Vagina (tissue), 2 donors: Measurements from ENCODE around the gene FANCC.

Source experiments
- CTCF ChIP-seq, 3 experiments: fragments of 450-650 bp in 2 of 3; fragments of 200-600 bp in 1 of 3; sonication (generic) in 1 of 3; IDR thresholded peaks; one replicate each; pipeline ENCODE4 v1.5.1; 2017 to 2019; ENCODE audit warnings: antibody characterized with exemption in 3 of 3, mild to moderate bottlenecking in 2 of 3, moderate library complexity in 2 of 3
- POLR2AphosphoS5 ChIP-seq, 2 donors: sonication (generic); formaldehyde crosslinking; IDR thresholded peaks; one replicate each; pipeline ENCODE4 v1.9.0; 2017; ENCODE audit warnings: antibody characterized with exemption in 2 of 2, mild to moderate bottlenecking in 2 of 2, low read depth in 1 of 2; ENCODE audit not compliant: insufficient read depth in 1 of 2

DNA sequence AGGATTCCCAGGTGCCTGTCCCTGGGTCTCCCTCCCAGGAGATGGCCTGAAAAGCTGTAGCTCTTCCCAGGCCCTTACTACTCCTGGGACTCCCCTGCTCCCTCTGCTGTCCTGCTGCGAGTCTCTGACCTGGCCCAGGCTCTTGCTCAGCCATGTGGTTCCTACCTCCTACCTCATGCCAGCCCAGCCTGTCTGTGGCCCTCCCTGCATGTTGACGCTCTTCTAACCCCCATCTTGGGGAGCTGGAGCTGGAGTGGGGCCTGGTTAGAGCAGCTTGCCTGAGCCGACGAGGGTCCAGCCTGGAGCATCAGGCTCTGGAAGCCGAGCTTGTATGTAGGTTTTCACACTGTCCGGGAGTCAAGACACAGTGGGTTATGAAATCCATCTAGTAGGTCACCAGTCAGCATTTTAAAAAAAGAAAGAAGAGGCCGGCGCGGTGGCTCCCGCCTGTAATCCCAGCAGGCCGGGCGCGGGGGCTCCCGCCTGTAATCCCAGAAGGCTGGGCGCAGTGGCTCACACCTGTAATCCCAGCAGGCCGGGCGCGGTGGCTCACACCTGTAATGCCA is 244.4 kb downstream of the FANCC start:
- TF ChIP-seq CTCF (IDR thresholded peaks at IDR 0.05) (no peak), POLR2AphosphoS5 (IDR thresholded peaks at IDR 0.05; ENCODE audit: insufficient read depth in 1 of 2, low read depth in 1 of 2) (peak in 1 of 2 donors; percentile 13)
